Right lobe of liver (tissue), 6 donors: ENCODE measurements around the gene MAP4. TPM values are rescaled to one million over a fixed set of nuclear protein-coding genes. Genes with fewer than 3 reads are reported as not detected.

Source experiments
- ATAC-seq, 4 donors: fragments of 200-7000 bp; cut with Tn5 transposase; one replicate each; pipeline ENCODE4 v1.9.1; 2020; ENCODE audit warnings: mild to moderate bottlenecking in 4 of 4, moderate library complexity in 4 of 4
- DNase-seq, 3 donors: peaks; one replicate each; pipeline ENCODE4 v3.0.0-alpha.2; 2020
- H3K27ac ChIP-seq, 3 donors: fragments of 200-600 bp; one replicate each; pipeline ENCODE4 v1.8.0; 2022
- H3K27me3 ChIP-seq, 2 donors: fragments of 200-600 bp; one replicate each; pipeline ENCODE4 v1.8.0; 2022
- H3K36me3 ChIP-seq, 4 donors: fragments of 200-600 bp; sonication (generic) in 1 of 4; one replicate each; pipeline versions ENCODE4 v1.5.1 to v1.8.0; 2017 to 2022; ENCODE audit warnings: control low read depth in 1 of 4
- H3K4me1 ChIP-seq, 4 donors: fragments of 200-600 bp; sonication (generic) in 1 of 4; one replicate each; pipeline versions ENCODE4 v1.5.1 to v1.8.0; 2017 to 2022; ENCODE audit warnings: control low read depth in 1 of 4
- H3K4me3 ChIP-seq, 3 donors: fragments of 200-600 bp; one replicate each; pipeline ENCODE4 v1.8.0; 2022
- H3K9me3 ChIP-seq, 4 donors: fragments of 200-600 bp; sonication (generic) in 1 of 4; one replicate each; pipeline versions ENCODE4 v1.5.1 to v1.8.0; 2017 to 2022; ENCODE audit warnings: control low read depth in 1 of 4
- CTCF ChIP-seq, 4 donors: fragments of 200-600 bp in 3 of 4; fragments of 450-650 bp in 1 of 4; IDR thresholded peaks; one replicate each; pipeline versions ENCODE4 v1.5.1 to v1.8.0; 2016 to 2022; ENCODE audit warnings: antibody characterized with exemption in 4 of 4, mild to moderate bottlenecking in 2 of 4
- POLR2A ChIP-seq: fragments of 450-650 bp; IDR thresholded peaks from one replicate; pipeline ENCODE4 v1.6.1; 2017; ENCODE audit warnings: antibody characterized with exemption, mild to moderate bottlenecking
- WGBS: methylation state at CpG from one replicate; pipeline ENCODE4 v1.1.6; 2018; ENCODE audit warnings: low coverage, low lambda C conversion rate; ENCODE audit not compliant: insufficient coverage; ENCODE audit errors: missing lambda C conversion rate; 5-methylcytosine and 5-hydroxymethylcytosine counted together
- intact Hi-C, 2 donors: fragments of 100-400 bp; cut with DNase I; formaldehyde crosslinking; loops; one replicate each; pipeline versions ENCODE4 v1.11.2 to v1.14.1; 2022
- total RNA-seq, 6 experiments: library from RNA; depleted of rRNA in 2 of 6; stranded (reverse); fragments of >200 nt in 2 of 6; fragmentation: NEBNext Ultra II Directional in 3 of 6; extraction: Animal tissue kit (Norgen Biotek cat#: 25700) in 3 of 6; gene quantifications; one replicate each; pipeline versions ENCODE4 v1.1.0 to v1.2.4, GENCODE V29; 2016 to 2023
- donor health status: DM: no; HTN: yes; CAD: no.
- donor health status: DM: no; HTN: no; CAD: no.
- donor health status: DM: no; HTN: no; CAD: no.
- donor health status: DM: no; HTN: yes; CAD: no.
- donor health status: DM: no; HTN: yes; CAD: no.

Gene MAP4
- total RNA-seq, 6 experiments from 2014 or later = 59.1 to 94.9 (median 66.2) TPM

- Histone ChIP-seq H3K4me1 (peaks cover 0 to 31% (median 10%) of the 10 kb centered on the region in 4 donors), H3K27ac (peak overlapping the region; percentile 6 to 78 (median 19)), H3K27me3 (no peaks in the 10 kb centered on the region), H3K4me3 (no peak overlapping the region), H3K36me3 (no peaks in the 10 kb centered on the region), H3K9me3 (no peaks in the 10 kb centered on the region)
- DNase-seq (no peak), ATAC-seq (peak; percentile 11 to 40 (median 30))
- WGBS = 40% methylated on average over 6 of the region's 6 CpGs
- intact Hi-C loops = no loop called here
- TF ChIP-seq POLR2A (no peak), CTCF (IDR thresholded peaks at IDR 0.05) (no peak)
These were observed 22.8 kb upstream of the MAP4 start for GRCh38 chr3:48038971-48039481.

- ATAC-seq = peak; percentile 52 to 68 (median 56)
- Histone ChIP-seq H3K4me3 (no peak overlapping the region), H3K9me3 (no peaks in the 10 kb centered on the region), H3K36me3 (no peaks in the 10 kb centered on the region), H3K4me1 (peaks cover 0 to 25% (median 9%) of the 10 kb centered on the region in 4 donors), H3K27ac (peak overlapping the region in 2 of 3 donors; percentile 17 to 19), H3K27me3 (no peaks in the 10 kb centered on the region)
- TF ChIP-seq CTCF (IDR thresholded peaks at IDR 0.05) = no peak
- TF ChIP-seq POLR2A = no peak
- DNase-seq = no peak
- 37% methylated on average over 2 of the region's 2 CpGs for WGBS
- intact Hi-C loops = no loop called here
These were observed 17.8 kb upstream of the MAP4 start for GRCh38 chr3:48034000-48034516.

- whole genome bisulfite sequencing = 87% methylated on average over 3 of the region's 3 CpGs
These were observed 14.0 kb upstream of the MAP4 start for GRCh38 chr3:48030188-48030587.

GRCh38 chr3:48026951-48027908, 11.0 kb upstream of the MAP4 start:
- no peak overlapping the region for H3K4me3 ChIP-seq
- H3K36me3 ChIP-seq = no peaks in the 10 kb centered on the region
- DNase-seq (no peak), ATAC-seq (peak in 3 of 4 donors; percentile 21 to 36 (median 28))
- H3K4me1 ChIP-seq = peaks cover 0 to 24% (median 3%) of the 10 kb centered on the region in 4 donors
- intact Hi-C loops = no loop called here
- WGBS = 68% methylated on average over 9 of the region's 10 CpGs
- no peak overlapping the region for H3K27ac ChIP-seq
- TF ChIP-seq POLR2A (no peak), CTCF (IDR thresholded peaks at IDR 0.05) (no peak)
- H3K27me3 ChIP-seq = no peaks in the 10 kb centered on the region
- H3K9me3 ChIP-seq = no peaks in the 10 kb centered on the region

More at GRCh38 chr3:48030188-48030587, 14.0 kb upstream of the MAP4 start:
- Histone ChIP-seq H3K27ac (no peak overlapping the region), H3K9me3 (no peaks in the 10 kb centered on the region), H3K36me3 (no peaks in the 10 kb centered on the region), H3K4me1 (peaks cover 0 to 27% (median 12%) of the 10 kb centered on the region in 4 donors), H3K27me3 (no peaks in the 10 kb centered on the region), H3K4me3 (no peak overlapping the region)
- TF ChIP-seq POLR2A = no peak
- TF ChIP-seq CTCF (IDR thresholded peaks at IDR 0.05) = no peak
- intact Hi-C loops = no loop called here
- ATAC-seq = no peak
- no peak for DNase-seq
